ENCODE data around the gene CTTN. TPM values are rescaled to one million over a fixed set of nuclear protein-coding genes. Genes with fewer than 3 reads are reported as not detected.
A peak's percentile ranks its signal among the peaks of the same experiment; 100 is the strongest.
"Not testable (repeated sequence)": the region's sequence is repeated elsewhere in the genome, so short reads cannot be mapped to it uniquely, and the experiment has no call there.

The CTTN gene
- total and polyA plus RNA-seq, 2 experiments from 2014 or later, result 72.5 to 245 TPM

DNA sequence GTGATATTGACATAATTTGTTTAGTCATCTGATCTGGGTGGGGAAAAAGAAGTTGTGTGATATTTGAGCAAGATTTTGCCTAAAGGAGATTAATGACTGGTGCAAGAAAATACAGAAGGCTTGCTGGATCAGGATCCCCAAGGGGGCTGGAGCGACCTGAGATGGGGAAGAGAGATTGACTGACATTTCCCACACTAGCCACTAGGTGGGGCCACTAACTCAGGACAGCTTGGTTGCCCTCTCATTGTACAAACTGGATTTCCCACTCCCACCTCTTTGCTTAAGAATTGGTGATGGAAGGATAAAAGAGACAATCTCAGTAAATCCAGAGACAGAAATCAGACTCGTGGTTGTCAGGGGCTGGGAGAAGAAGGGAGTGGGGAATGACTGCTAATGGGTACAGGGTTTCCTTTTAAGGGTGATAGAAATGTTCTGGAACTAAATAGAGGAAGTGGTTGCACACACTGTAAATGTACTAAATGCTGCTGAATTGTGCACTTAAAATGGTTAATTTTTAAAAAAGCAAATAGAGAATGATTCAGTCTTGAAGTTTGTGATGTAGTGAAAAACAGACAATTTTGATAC, 50.7 kb downstream of the CTTN start:
- Histone ChIP-seq H3K27ac (no peak overlapping the region), H3K4me1 (ENCODE audit: low read depth) (no peaks in the 10 kb centered on the region), H3K27me3 (no peaks in the 10 kb centered on the region), H3K4me3 (no peak overlapping the region), H3K36me3 (no peaks in the 10 kb centered on the region), H3K9me3 (ENCODE audit: low read depth) (no peaks in the 10 kb centered on the region)
- DNase-seq (ENCODE audit: low read depth in 1 of 2, low spot score in 1 of 2), result no peak
- TF ChIP-seq, protein P1, sequence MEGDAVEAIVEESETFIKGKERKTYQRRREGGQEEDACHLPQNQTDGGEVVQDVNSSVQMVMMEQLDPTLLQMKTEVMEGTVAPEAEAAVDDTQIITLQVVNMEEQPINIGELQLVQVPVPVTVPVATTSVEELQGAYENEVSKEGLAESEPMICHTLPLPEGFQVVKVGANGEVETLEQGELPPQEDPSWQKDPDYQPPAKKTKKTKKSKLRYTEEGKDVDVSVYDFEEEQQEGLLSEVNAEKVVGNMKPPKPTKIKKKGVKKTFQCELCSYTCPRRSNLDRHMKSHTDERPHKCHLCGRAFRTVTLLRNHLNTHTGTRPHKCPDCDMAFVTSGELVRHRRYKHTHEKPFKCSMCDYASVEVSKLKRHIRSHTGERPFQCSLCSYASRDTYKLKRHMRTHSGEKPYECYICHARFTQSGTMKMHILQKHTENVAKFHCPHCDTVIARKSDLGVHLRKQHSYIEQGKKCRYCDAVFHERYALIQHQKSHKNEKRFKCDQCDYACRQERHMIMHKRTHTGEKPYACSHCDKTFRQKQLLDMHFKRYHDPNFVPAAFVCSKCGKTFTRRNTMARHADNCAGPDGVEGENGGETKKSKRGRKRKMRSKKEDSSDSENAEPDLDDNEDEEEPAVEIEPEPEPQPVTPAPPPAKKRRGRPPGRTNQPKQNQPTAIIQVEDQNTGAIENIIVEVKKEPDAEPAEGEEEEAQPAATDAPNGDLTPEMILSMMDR (IDR thresholded peaks at IDR 0.05; ENCODE audit: low read depth, low read length), result peak; percentile 39

DNA sequence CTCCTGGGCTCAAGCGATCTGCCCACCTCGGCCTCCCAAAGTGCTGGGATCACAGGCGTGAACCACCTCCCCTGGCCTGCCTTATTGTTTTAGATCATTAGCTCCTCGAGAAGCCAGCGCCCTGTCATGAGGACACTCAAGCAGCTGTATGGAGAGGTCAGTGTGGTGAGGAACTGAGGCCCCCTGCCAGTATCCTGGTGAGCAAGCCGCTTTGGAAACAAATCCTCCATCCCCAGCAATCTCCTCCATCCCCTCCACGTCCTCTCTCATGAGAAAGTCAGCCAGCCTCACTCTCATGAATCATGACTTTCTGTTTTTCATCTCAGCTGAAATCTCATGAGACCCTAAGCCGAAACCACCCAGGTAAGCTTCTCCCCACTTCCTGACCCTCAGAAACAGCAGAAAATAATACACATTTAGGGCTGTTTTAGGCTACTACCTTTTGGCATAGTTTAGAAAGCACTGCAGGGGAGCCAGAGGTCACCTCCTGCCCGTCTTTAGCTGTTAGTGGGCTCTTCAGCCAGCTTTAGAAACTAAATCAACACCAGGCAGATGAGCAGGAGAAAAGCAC, 56.0 kb downstream of the CTTN start:
- no peaks in the 10 kb centered on the region for H3K36me3 ChIP-seq
- no peaks in the 10 kb centered on the region for H3K27me3 ChIP-seq
- no peaks in the 10 kb centered on the region for H3K9me3 ChIP-seq (ENCODE audit: low read depth)
- TF ChIP-seq, protein P1 (IDR thresholded peaks at IDR 0.05; ENCODE audit: low read depth, low read length), result no peak
- no peak overlapping the region for H3K27ac ChIP-seq
- H3K4me1 ChIP-seq (ENCODE audit: low read depth), result no peaks in the 10 kb centered on the region
- no peak for DNase-seq (ENCODE audit: low read depth in 1 of 2, low spot score in 1 of 2)
- H3K4me3 ChIP-seq, result no peak overlapping the region

DNA sequence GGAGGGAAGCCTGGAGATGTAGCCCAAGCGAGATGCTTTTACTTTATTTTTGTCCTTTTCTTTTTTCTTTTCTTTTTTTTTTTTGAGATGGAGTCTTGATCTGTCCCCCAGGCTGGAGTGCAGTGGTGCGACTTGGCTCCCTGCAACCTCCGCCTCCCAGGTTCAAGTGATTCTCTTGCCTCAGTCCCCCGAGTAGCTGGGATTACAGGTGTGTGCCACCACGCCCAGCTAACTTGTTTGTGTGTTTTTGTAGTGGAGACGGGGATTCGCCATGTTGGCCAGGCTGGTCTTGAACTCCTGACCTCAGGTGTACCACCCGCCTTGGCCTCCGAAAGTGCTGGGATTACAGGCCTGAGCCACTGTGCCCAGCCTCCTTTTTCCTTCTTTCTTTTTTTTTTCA, 56.5 kb downstream of the CTTN start:
- not testable (repeated sequence) for H3K27me3 ChIP-seq; H3K4me3 ChIP-seq; DNase-seq (ENCODE audit: low read depth in 1 of 2, low spot score in 1 of 2)

DNA sequence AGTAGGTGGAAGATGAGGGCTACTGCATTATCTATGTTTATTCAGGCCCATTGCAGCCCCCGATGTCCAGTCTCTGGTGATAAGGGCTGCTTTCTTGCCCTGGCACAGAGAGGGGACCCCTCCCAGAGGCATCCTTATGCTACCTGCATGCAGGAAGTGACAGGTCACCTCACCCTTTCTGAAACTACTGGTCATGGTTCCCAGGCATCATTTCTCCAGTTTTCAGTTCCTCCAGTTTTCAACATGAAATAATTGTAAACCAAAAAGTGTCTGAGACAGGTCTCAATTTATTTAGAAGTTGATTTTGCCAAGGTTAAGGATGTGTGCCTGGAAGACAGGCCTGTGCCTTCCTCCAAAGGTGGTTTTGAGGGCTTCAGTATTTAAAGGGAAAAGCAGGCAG, 57.0 kb downstream of the CTTN start:
- no peaks in the 10 kb centered on the region for H3K9me3 ChIP-seq (ENCODE audit: low read depth)
- DNase-seq (ENCODE audit: low read depth in 1 of 2, low spot score in 1 of 2), result no peak
- TF ChIP-seq, protein P1 (IDR thresholded peaks at IDR 0.05; ENCODE audit: low read depth, low read length), result no peak
- H3K4me3 ChIP-seq, result no peak overlapping the region
- H3K36me3 ChIP-seq, result no peaks in the 10 kb centered on the region
- H3K4me1 ChIP-seq (ENCODE audit: low read depth), result no peaks in the 10 kb centered on the region
- H3K27me3 ChIP-seq, result no peaks in the 10 kb centered on the region
- no peak overlapping the region for H3K27ac ChIP-seq

More for the DNA sequence above, 56.5 kb downstream of the CTTN start:
- H3K27ac ChIP-seq; H3K9me3 ChIP-seq (ENCODE audit: low read depth); H3K36me3 ChIP-seq; H3K4me1 ChIP-seq (ENCODE audit: low read depth): not testable (repeated sequence)

DNA sequence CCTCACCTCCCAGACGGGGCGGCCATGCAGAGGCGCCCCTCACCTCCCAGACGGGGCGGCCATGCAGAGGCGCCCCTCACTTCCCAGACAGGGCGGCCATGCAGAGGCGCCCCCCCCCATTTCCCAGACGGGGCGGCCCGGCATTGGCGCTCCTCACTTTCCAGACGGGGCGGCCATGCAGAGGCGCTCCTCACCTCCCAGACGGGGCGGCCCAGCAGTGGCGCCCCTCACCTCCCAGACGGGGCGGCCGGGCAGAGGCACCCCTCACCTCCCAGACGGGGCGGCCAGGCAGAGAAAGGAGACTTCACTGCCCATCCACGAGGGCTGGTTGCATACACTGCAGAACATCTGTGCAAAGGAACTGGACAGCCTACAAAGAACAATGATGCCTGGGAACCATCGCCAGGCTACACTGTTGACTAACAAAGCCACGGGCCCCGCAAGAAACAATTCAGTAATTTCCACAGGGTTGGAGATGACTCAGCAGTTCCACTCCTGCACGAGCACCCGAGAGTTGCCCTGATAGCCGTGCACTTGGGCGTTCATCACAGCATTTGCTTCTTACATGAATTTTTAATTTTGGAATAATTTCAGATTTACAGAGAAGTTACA, 58.7 kb downstream of the CTTN start:
- TF ChIP-seq, protein P1 (IDR thresholded peaks at IDR 0.05; ENCODE audit: low read depth, low read length), result no peak
- no peak overlapping the region for H3K27ac ChIP-seq
- no peaks in the 10 kb centered on the region for H3K27me3 ChIP-seq
- H3K4me1 ChIP-seq (ENCODE audit: low read depth), result no peaks in the 10 kb centered on the region
- H3K4me3 ChIP-seq, result no peak overlapping the region
- no peaks in the 10 kb centered on the region for H3K9me3 ChIP-seq (ENCODE audit: low read depth)
- DNase-seq (ENCODE audit: low read depth in 1 of 2, low spot score in 1 of 2), result peak in 1 of 2 donors; percentile 80
- H3K36me3 ChIP-seq, result no peaks in the 10 kb centered on the region

DNA sequence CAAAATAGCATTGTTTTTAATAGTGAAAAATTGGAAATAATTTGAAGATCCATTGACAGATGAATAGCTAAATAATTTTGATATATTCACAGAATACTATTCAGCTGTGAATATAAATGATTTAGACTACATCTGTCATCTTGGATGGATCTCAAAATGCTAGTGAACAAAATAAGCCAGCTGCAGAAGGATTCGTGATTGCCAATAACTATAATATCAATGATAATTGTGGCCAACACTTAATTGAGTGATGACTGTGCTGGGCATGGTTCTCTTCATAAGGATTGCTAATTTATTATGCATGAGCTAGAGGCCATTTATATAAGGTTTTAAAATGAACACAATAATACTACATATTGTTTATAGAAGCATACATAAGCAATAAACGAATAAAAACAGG, 60.4 kb downstream of the CTTN start:
- H3K4me3 ChIP-seq, result no peak overlapping the region
- H3K4me1 ChIP-seq (ENCODE audit: low read depth), result no peaks in the 10 kb centered on the region
- no peaks in the 10 kb centered on the region for H3K9me3 ChIP-seq (ENCODE audit: low read depth)
- no peaks in the 10 kb centered on the region for H3K36me3 ChIP-seq
- DNase-seq (ENCODE audit: low read depth in 1 of 2, low spot score in 1 of 2), result no peak
- H3K27ac ChIP-seq, result no peak overlapping the region
- H3K27me3 ChIP-seq, result no peaks in the 10 kb centered on the region
- TF ChIP-seq, protein P1 (IDR thresholded peaks at IDR 0.05; ENCODE audit: low read depth, low read length), result no peak

Measured in cardiac muscle cell (in vitro differentiated cells and primary cell).